PC-9 (cell line): ENCODE results near the gene MCTP1. TPM values are rescaled to one million over a fixed set of nuclear protein-coding genes. Genes with fewer than 3 reads are reported as not detected.
"Not testable (repeated sequence)": the region's sequence is repeated elsewhere in the genome, so short reads cannot be mapped to it uniquely, and the experiment has no call there.

ENCODE experiments used
- BruUV-seq: library from RNA; stranded (reverse); fragments of 400-500 nt; replicated peaks from 2 replicates; lab custom pipeline; 2021; lab: Mats Ljungman, UMichigan
- CTCF ChIA-PET: fragments of 300-600 bp; sonication (Branson Sonifier 250); formaldehyde crosslinking; loops from one replicate; lab custom pipeline; 2022; ENCODE audit warnings: antibody characterized with exemption; lab: Charles Lee
- POLR2A ChIA-PET: fragments of 300-600 bp; sonication (Branson Sonifier 250); formaldehyde crosslinking; loops from one replicate; lab custom pipeline; 2022; ENCODE audit warnings: antibody characterized with exemption; ENCODE audit not compliant: unreplicated experiment; lab: Charles Lee
- DNase-seq, 2 experiments: peaks; one replicate each; pipeline versions ENCODE4 v3.0.0 to v3.0.0-alpha.2; 2015 to 2022; ENCODE audit warnings: mixed read lengths in 1 of 2
- H2AFZ ChIP-seq: fragments of 200-600 bp; sonication (generic); 2 replicates; pipeline ENCODE4 v1.8.1; 2017; ENCODE audit warnings: antibody characterized with exemption
- H3F3A ChIP-seq: fragments of 200-600 bp; sonication (generic); 2 replicates; pipeline ENCODE4 v1.8.1; 2017; ENCODE audit warnings: antibody characterized with exemption, mild to moderate bottlenecking, low read depth; ENCODE audit not compliant: insufficient read depth
- H3K27ac ChIP-seq: fragments of 200-600 bp; sonication (generic); 2 replicates; pipeline ENCODE4 v1.6.1; 2016; ENCODE audit warnings: mixed run types
- H3K27me3 ChIP-seq: fragments of 200-600 bp; sonication (generic); 2 replicates; pipeline ENCODE4 v1.6.1; 2016; ENCODE audit warnings: low read depth, mixed run types; ENCODE audit not compliant: insufficient read depth
- H3K36me3 ChIP-seq: fragments of 200-600 bp; sonication (generic); 2 replicates; pipeline ENCODE4 v1.6.1; 2016; ENCODE audit warnings: low read depth, mixed run types
- H3K4me1 ChIP-seq: fragments of 200-600 bp; sonication (generic); replicated peaks from 2 replicates; pipeline ENCODE4 v1.6.1; 2016; ENCODE audit warnings: mixed run types; ENCODE audit not compliant: insufficient read depth
- H3K4me2 ChIP-seq: fragments of 200-600 bp; sonication (generic); 2 replicates; pipeline ENCODE4 v1.6.1; 2017; ENCODE audit warnings: mixed run types
- H3K4me3 ChIP-seq: fragments of 200-600 bp; sonication (generic); 2 replicates; pipeline ENCODE4 v1.6.1; 2016; ENCODE audit warnings: mixed run types
- H3K79me2 ChIP-seq: fragments of 200-600 bp; sonication (generic); 2 replicates; pipeline ENCODE4 v1.6.1; 2017; ENCODE audit warnings: low read depth, mixed run types
- H3K9me2 ChIP-seq: fragments of 200-600 bp; sonication (generic); 2 replicates; pipeline ENCODE4 v1.8.1; 2017; ENCODE audit warnings: mild to moderate bottlenecking; ENCODE audit not compliant: insufficient read depth
- H3K9me3 ChIP-seq: fragments of 200-600 bp; sonication (generic); 2 replicates; pipeline ENCODE4 v1.8.1; 2016; ENCODE audit warnings: low read depth; ENCODE audit not compliant: insufficient read depth
- H4K20me1 ChIP-seq: fragments of 200-600 bp; sonication (generic); 2 replicates; pipeline ENCODE4 v1.8.1; 2017; ENCODE audit not compliant: insufficient read depth
- CTCF ChIP-seq: fragments of 200-600 bp; sonication (generic); conservative IDR thresholded peaks from 2 replicates; pipeline ENCODE4 v1.6.1; 2017; ENCODE audit warnings: mixed run types, antibody characterized with exemption, mild to moderate bottlenecking, moderate library complexity
- EZH2 ChIP-seq: fragments of 200-600 bp; sonication (generic); IDR thresholded peaks from 2 replicates; pipeline ENCODE4 v1.8.0; 2017; ENCODE audit warnings: antibody characterized with exemption, low read depth
- intact Hi-C: fragments of 100-400 bp; cut with micrococcal nuclease; formaldehyde crosslinking; loops from one replicate; pipeline ENCODE4 v1.10.0; 2022; ENCODE audit not compliant: unreplicated experiment
- total RNA-seq: library from RNA; stranded (reverse); gene quantifications from 2 replicates; pipeline ENCODE4 v1.2.3, GENCODE V29; 2021

Gene MCTP1
- total RNA-seq, 1 experiment from 2014 or later: 3.9 TPM

- H3K27ac ChIP-seq: no peak overlapping the region
- DNase-seq: no peak
- H3K27me3 ChIP-seq: no peaks in the 10 kb centered on the region
- H3K9me3 ChIP-seq: no peaks in the 10 kb centered on the region
- intact Hi-C loops: no loop called here
- TF ChIP-seq EZH2 (no peak), CTCF (no peak)
- no peaks in the 10 kb centered on the region for H3F3A ChIP-seq
- no peak overlapping the region for H3K4me3 ChIP-seq
- H2AFZ ChIP-seq: no peak overlapping the region
- no peaks in the 10 kb centered on the region for H3K36me3 ChIP-seq
- no peaks in the 10 kb centered on the region for H4K20me1 ChIP-seq
- POLR2A ChIA-PET: no interaction called here
- CTCF ChIA-PET: no interaction called here
- no peak overlapping the region for H3K4me2 ChIP-seq
- BruUV-seq: no TSS peak
- H3K9me2 ChIP-seq: no peaks in the 10 kb centered on the region
- H3K4me1 ChIP-seq: no peaks in the 10 kb centered on the region
- H3K79me2 ChIP-seq: no peaks in the 10 kb centered on the region
These were observed 67.5 kb downstream of the MCTP1 start for GRCh38 chr5:95217351-95217750.

GRCh38 chr5:95216136-95216955 lies 68.5 kb downstream of the MCTP1 start:
- Histone ChIP-seq H3F3A (no peaks in the 10 kb centered on the region), H3K27ac (no peak overlapping the region), H3K4me1 (no peaks in the 10 kb centered on the region), H3K9me2 (no peaks in the 10 kb centered on the region), H3K27me3 (peaks cover 3% of the 10 kb centered on the region; the same call in 1 of the 2 replicates), H3K4me3 (no peak overlapping the region), H2AFZ (no peak overlapping the region), H3K36me3 (no peaks in the 10 kb centered on the region), H4K20me1 (no peaks in the 10 kb centered on the region), H3K9me3 (no peaks in the 10 kb centered on the region), H3K4me2 (no peak overlapping the region), H3K79me2 (no peaks in the 10 kb centered on the region)
- no peak for DNase-seq
- intact Hi-C loops: no loop called here
- TF ChIP-seq EZH2 (no peak), CTCF (no peak)
- ChIA-PET CTCF (no interaction called here), POLR2A (no interaction called here)
- no TSS peak for BruUV-seq

GRCh38 chr5:95207811-95208210 lies 77.1 kb downstream of the MCTP1 start:
- H3K36me3 ChIP-seq, H3K79me2 ChIP-seq, H3K27ac ChIP-seq, BruUV-seq, DNase-seq, H3F3A ChIP-seq, H3K4me2 ChIP-seq, H3K27me3 ChIP-seq, H3K9me2 ChIP-seq, H3K4me1 ChIP-seq, H3K4me3 ChIP-seq, POLR2A ChIA-PET, H4K20me1 ChIP-seq, H2AFZ ChIP-seq, intact Hi-C loops, H3K9me3 ChIP-seq: not testable (repeated sequence)
- CTCF ChIA-PET: interaction anchor here (0.7 kb wide), 1 partner anchor 1170 kb away, joined by 7 read pairs; no protein-coding TSS in a partner anchor
